DMS153 (cell line): ENCODE measurements around the gene SLC6A16.
"Not testable (repeated sequence)": the region's sequence is repeated elsewhere in the genome, so short reads cannot be mapped to it uniquely, and the experiment has no call there.

ENCODE experiments used
- DNase-seq: peaks from one replicate; lab custom pipeline; 2025; lab: John Stamatoyannopoulos, UW

The SLC6A16 gene

GRCh38 chr19:49271080-49271753 lies 53.8 kb downstream of the SLC6A16 start:
- no peak for DNase-seq

- not testable (repeated sequence) for DNase-seq
Measured at GRCh38 chr19:49266409-49266808, 58.6 kb downstream of the SLC6A16 start.

- DNase-seq: no peak
Measured at GRCh38 chr19:49264258-49264657, 60.7 kb downstream of the SLC6A16 start.

GRCh38 chr19:49261602-49262001 lies 63.4 kb downstream of the SLC6A16 start:
- DNase-seq: no peak

GRCh38 chr19:49256691-49257090 lies 68.3 kb downstream of the SLC6A16 start:
- no peak for DNase-seq

- no peak for DNase-seq
Measured at GRCh38 chr19:49255674-49256073, 69.3 kb downstream of the SLC6A16 start.

- DNase-seq: no peak
Measured at GRCh38 chr19:49249933-49250332, 75.1 kb downstream of the SLC6A16 start.

GRCh38 chr19:49247676-49248075 lies 77.3 kb downstream of the SLC6A16 start:
- no peak for DNase-seq

- no peak for DNase-seq
Measured at GRCh38 chr19:49244256-49244655, 80.7 kb downstream of the SLC6A16 start.

- DNase-seq: no peak
Measured at GRCh38 chr19:49243726-49244125, 81.3 kb downstream of the SLC6A16 start.

GRCh38 chr19:49243129-49243528 lies 81.9 kb downstream of the SLC6A16 start:
- no peak for DNase-seq

GRCh38 chr19:49241769-49242168 lies 83.2 kb downstream of the SLC6A16 start:
- no peak for DNase-seq
